Activated CD8-positive, alpha-beta T cell treated with anti-CD3 and anti-CD28 coated beads, Interleukin-2, amount 10 ng/mL, durations not matched to agents 7 days and 5 days (primary cell): Measurements from ENCODE around the gene TTC17. TPM values are rescaled to one million over a fixed set of nuclear protein-coding genes. Genes with fewer than 3 reads are reported as not detected.
"Not testable (repeated sequence)": the region's sequence is repeated elsewhere in the genome, so short reads cannot be mapped to it uniquely, and the experiment has no call there.

Experiments
- ATAC-seq: fragments of 150-1000 bp; cut with Tn5 transposase; one replicate; pipeline ENCODE4 v1.10.0; 2021; ENCODE audit warnings: moderate library complexity
- CTCF ChIA-PET: fragments of 350-600 bp; sonication (Branson Sonifier 250); formaldehyde crosslinking; loops from one replicate; lab custom pipeline; 2021; ENCODE audit warnings: antibody characterized with exemption; lab: Charles Lee
- POLR2A ChIA-PET: fragments of 350-600 bp; sonication (Branson Sonifier 250); formaldehyde crosslinking; loops from one replicate; lab custom pipeline; 2021; ENCODE audit warnings: antibody characterized with exemption; lab: Charles Lee
- DNase-seq: peaks from one replicate; pipeline ENCODE4 v3.0.0-alpha.2; 2020
- H3K27ac Mint-ChIP-seq: one replicate; pipeline ENCODE4 v1.8.0; 2021; ENCODE audit warnings: mild to moderate bottlenecking, mixed read lengths
- H3K27me3 Mint-ChIP-seq: one replicate; pipeline ENCODE4 v1.8.0; 2021; ENCODE audit warnings: low read depth, mixed read lengths
- H3K36me3 Mint-ChIP-seq: one replicate; pipeline ENCODE4 v1.8.0; 2021; ENCODE audit warnings: low read depth, mixed read lengths
- H3K4me1 Mint-ChIP-seq: one replicate; pipeline ENCODE4 v1.8.0; 2021; ENCODE audit warnings: low read depth, mixed read lengths
- H3K4me3 Mint-ChIP-seq: one replicate; pipeline ENCODE4 v1.8.0; 2021; ENCODE audit warnings: mild to moderate bottlenecking, mixed read lengths
- H3K9me3 Mint-ChIP-seq: one replicate; pipeline ENCODE4 v1.8.0; 2022; ENCODE audit warnings: mixed read lengths; ENCODE audit not compliant: insufficient read depth
- total RNA-seq, 2 experiments: library from RNA; stranded (reverse); gene quantifications; one replicate each; pipeline ENCODE4 v1.2.3, GENCODE V29; 2021

The TTC17 gene
- total RNA-seq, 2 experiments from 2014 or later = 56.9 to 60.5 TPM

DNA sequence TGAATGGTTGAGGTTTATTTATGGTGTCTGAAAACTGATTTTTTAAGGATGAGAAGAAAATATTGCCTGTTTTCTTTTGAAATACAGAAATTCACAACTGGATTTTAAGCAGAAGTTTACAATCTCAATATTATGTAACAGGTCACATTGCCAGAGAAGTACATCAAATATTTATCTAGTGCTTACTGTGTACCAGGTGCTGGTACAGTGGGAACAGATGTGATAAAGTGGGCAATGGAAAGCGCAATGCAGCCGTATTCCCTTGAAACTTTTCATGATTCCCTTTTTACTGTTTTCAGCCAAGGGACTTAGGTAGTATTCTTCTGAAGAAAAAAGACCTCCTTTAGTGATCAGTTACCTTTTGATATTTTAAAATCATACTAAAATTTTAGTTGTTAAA, 49.6 kb downstream of the TTC17 start:
- Mint-ChIP-seq H3K27ac (no peak overlapping the region), H3K4me1 (peaks cover 21% of the 10 kb centered on the region), H3K27me3 (no peaks in the 10 kb centered on the region), H3K4me3 (no peak overlapping the region), H3K9me3 (no peaks in the 10 kb centered on the region), H3K36me3 (peaks cover 55% of the 10 kb centered on the region)
- POLR2A ChIA-PET = no interaction called here
- no peak for DNase-seq
- ATAC-seq = no peak
- CTCF ChIA-PET = no interaction called here

DNA sequence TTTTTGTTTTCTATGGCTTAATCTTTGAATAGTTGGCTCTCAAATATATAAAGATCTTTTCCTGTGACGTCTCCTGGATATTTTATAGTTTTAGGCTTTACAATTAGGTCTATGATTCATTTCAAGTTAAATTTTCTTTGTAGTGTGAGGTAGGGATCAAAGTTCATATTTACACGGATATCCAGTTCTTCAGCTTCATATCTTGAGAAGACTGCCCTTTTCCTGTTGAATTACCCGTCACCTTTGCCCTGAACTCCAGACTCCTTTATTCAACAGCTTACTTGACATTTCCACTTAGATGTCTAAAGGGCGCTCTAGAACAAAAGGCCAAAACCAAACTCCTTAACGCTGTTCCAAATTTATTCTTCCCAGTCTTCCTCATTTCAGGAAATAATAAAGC, 51.7 kb downstream of the TTC17 start:
- ATAC-seq (no peak), DNase-seq (no peak)
- Mint-ChIP-seq H3K4me3 (no peak overlapping the region), H3K9me3 (no peaks in the 10 kb centered on the region), H3K27me3 (no peaks in the 10 kb centered on the region), H3K27ac (no peak overlapping the region), H3K36me3 (peaks cover 51% of the 10 kb centered on the region), H3K4me1 (peaks cover 12% of the 10 kb centered on the region)
- ChIA-PET POLR2A (no interaction called here), CTCF (interaction anchor here (2.2 kb wide), 1 partner anchor 99 kb away, joined by 9 read pairs; the partner anchor contains the start of gene API5)

DNA sequence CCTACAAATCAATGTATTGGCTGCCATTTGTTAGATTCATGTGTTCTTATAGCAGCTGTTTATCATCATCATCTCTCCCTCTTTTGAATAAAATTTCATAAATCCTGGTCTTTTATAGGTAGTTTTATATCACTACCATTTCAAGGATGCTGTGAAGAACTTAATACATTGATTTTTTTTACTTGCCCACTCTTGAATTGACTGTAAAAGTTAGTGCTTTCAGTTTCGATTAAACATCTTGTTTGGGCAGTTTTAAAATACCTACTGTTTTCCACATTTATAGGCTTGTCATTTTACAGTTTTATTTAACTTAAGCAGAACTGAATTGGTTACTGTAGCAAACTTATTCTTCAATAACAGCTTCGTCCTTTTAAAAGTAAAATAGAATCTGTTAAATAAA, 59.5 kb downstream of the TTC17 start:
- Mint-ChIP-seq H3K9me3 (no peaks in the 10 kb centered on the region), H3K27me3 (no peaks in the 10 kb centered on the region), H3K36me3 (peaks cover 15% of the 10 kb centered on the region), H3K4me1 (peaks cover 11% of the 10 kb centered on the region), H3K27ac (no peak overlapping the region), H3K4me3 (no peak overlapping the region)
- DNase-seq = no peak
- CTCF ChIA-PET = interaction anchor here (1.1 to 4.0 kb wide), 4 partner anchors 14 to 134 kb away, joined by 3 to 38 read pairs (median 4); partner anchors contain the start of gene API5
- POLR2A ChIA-PET = interaction anchor here (1.8 kb wide), 1 partner anchor 60 kb away, joined by 5 read pairs; the partner anchor contains the start of gene TTC17
- ATAC-seq = no peak

DNA sequence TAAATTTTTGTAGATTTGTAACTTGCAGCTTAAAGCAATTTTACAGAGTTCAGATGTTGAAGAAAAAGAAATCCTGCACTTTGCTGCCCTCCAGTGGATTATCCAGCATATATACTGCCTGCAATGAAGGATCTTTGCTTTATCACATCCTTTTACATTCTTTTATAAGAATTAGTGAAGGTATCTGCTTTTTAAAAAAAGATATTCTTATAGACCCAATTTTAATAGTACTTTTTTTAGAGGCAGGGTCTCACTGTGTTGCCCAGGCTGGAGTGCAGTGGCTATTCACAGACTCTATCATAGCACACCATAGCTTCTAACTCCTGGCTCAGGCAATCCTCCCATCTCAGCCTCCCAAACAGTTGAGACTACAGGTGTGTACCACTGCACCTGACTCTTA, 60.7 kb downstream of the TTC17 start:
- no peak overlapping the region for H3K4me3 Mint-ChIP-seq
- no peaks in the 10 kb centered on the region for H3K9me3 Mint-ChIP-seq
- ChIA-PET CTCF (interaction anchor here (0.6 to 4.0 kb wide), 22 partner anchors 8 to 432 kb away, joined by 3 to 38 read pairs (median 4); partner anchors contain the start of genes API5 and TTC17), POLR2A (interaction anchor here (1.8 kb wide), 1 partner anchor 61 kb away, joined by 5 read pairs; the partner anchor contains the start of gene TTC17)
- no peak overlapping the region for H3K27ac Mint-ChIP-seq
- ATAC-seq (peak; percentile 65), DNase-seq (peak; percentile 70)
- H3K4me1 Mint-ChIP-seq = peaks cover 3% of the 10 kb centered on the region
- peaks cover 9% of the 10 kb centered on the region for H3K36me3 Mint-ChIP-seq
- H3K27me3 Mint-ChIP-seq = no peaks in the 10 kb centered on the region

DNA sequence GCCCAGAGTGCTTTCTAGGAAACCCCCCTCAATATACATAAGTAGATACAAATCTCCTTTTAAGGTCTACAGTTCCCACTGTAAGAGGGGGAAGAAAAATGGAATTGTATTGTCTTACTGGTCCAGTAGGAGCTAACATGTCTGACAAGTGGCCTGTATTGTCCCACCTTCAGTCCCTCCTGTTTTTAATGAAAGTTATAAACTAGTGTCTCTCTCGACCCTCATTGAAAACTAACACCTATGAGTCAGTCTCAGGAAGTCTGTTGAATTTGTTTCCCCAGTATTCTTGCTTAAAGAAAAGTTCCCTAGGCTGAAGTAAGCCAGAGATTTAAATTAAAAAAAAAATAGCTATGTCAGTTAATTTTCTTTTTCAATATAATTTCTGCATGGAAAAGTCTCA, 69.3 kb downstream of the TTC17 start:
- Mint-ChIP-seq H3K36me3 (peaks cover 10% of the 10 kb centered on the region), H3K27ac (no peak overlapping the region), H3K27me3 (no peaks in the 10 kb centered on the region), H3K9me3 (no peaks in the 10 kb centered on the region), H3K4me1 (no peaks in the 10 kb centered on the region), H3K4me3 (no peak overlapping the region)
- no peak for DNase-seq
- POLR2A ChIA-PET = no interaction called here
- CTCF ChIA-PET = interaction anchor here (1.3 to 1.6 kb wide), 3 partner anchors 9 to 116 kb away, joined by 3 to 10 read pairs (median 4); partner anchors contain the start of genes API5 and TTC17
- ATAC-seq = no peak

DNA sequence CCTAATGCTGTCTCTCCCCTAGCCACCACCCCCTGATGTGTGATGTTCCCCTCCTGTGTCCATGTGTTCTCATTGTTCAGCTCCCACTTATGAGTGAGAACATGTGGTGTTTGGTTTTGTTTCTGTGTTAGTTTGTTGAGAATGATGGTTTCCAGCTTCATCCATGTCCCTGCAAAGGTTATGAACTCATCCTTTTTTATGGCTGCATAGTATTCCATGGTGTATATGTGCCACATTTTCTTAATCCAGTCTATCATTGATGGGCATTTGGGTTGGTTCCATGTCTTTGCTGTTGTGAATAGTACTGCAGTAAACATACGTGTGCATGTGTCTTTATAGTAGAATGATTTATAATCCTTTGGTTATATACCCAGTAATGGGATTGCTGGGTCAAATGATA, 72.2 kb downstream of the TTC17 start:
- H3K27ac Mint-ChIP-seq, H3K4me3 Mint-ChIP-seq, H3K9me3 Mint-ChIP-seq, ATAC-seq, POLR2A ChIA-PET, CTCF ChIA-PET, DNase-seq, H3K4me1 Mint-ChIP-seq, H3K27me3 Mint-ChIP-seq: not testable (repeated sequence)
- peaks cover 10% of the 10 kb centered on the region for H3K36me3 Mint-ChIP-seq

DNA sequence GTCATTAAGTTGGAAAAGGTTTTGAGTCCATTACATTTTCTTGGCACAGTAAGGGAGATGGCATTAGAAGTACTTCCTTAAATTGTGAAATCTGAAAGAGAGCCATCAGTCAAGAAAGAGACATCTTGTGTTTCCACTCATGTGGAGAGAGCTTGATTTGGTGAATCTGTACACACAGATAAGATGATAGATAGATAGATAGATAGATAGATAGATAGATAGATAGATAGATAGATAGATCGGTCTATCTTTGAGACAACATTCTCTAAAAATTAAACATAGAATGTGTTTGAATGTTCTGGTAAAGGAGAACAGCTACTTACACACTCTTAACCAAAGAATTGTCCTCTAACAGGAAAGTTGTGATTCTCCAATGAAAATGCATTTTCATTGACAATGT, 76.2 kb downstream of the TTC17 start:
- Mint-ChIP-seq H3K27ac (no peak overlapping the region), H3K9me3 (no peaks in the 10 kb centered on the region), H3K27me3 (no peaks in the 10 kb centered on the region), H3K4me1 (no peaks in the 10 kb centered on the region), H3K36me3 (peaks cover 24% of the 10 kb centered on the region), H3K4me3 (no peak overlapping the region)
- ChIA-PET POLR2A (no interaction called here), CTCF (no interaction called here)
- no peak for ATAC-seq
- DNase-seq = no peak

DNA sequence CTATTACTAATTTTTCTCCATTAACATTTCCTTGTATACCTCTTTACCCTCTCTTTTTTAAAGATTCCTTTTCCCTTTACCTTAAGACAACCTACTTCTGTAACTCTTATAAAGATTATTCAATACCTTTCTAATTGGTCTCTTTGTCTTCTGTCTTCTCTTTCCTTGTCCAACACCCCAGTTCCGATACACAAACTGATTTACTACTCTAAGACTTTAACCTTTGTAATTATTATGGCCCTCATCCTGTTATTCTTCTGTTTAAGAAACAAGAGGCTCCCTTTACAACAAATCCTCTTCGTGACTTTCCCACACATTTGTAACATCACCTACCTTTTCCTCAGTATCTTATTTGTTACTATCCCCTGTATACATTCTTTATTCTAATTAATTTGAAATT, 81.8 kb downstream of the TTC17 start:
- no peaks in the 10 kb centered on the region for H3K27me3 Mint-ChIP-seq
- H3K36me3 Mint-ChIP-seq = peaks cover 43% of the 10 kb centered on the region
- no peak overlapping the region for H3K27ac Mint-ChIP-seq
- H3K9me3 Mint-ChIP-seq = no peaks in the 10 kb centered on the region
- no peak overlapping the region for H3K4me3 Mint-ChIP-seq
- DNase-seq (no peak), ATAC-seq (no peak)
- ChIA-PET CTCF (interaction anchor here (1.4 kb wide), 1 partner anchor 412 kb away, joined by 3 read pairs; no protein-coding TSS in a partner anchor), POLR2A (no interaction called here)
- H3K4me1 Mint-ChIP-seq = no peaks in the 10 kb centered on the region

DNA sequence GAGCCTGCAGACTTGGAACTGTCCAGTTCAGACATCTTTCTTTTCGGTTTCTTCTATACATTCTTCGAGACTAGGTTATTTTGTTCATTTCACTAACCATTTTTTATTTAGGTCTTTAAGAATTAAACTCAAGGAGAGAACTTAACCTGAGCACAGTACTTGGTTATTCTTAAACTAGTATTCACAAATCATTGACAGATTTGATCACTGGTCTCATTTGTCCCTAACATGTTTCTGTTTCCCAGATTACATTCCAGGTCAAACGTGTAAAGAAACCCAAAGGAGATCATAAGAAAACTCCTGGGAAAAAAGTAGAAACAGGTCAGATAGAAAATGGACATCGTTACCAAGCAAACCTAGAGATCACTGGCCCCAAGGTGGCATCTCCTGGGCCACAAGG, 85.1 kb downstream of the TTC17 start:
- no peak for DNase-seq
- H3K27me3 Mint-ChIP-seq = no peaks in the 10 kb centered on the region
- no peak for ATAC-seq
- peaks cover 57% of the 10 kb centered on the region for H3K36me3 Mint-ChIP-seq
- H3K4me1 Mint-ChIP-seq = peaks cover 11% of the 10 kb centered on the region
- POLR2A ChIA-PET = no interaction called here
- no peak overlapping the region for H3K4me3 Mint-ChIP-seq
- no peaks in the 10 kb centered on the region for H3K9me3 Mint-ChIP-seq
- no peak overlapping the region for H3K27ac Mint-ChIP-seq
- CTCF ChIA-PET = no interaction called here

DNA sequence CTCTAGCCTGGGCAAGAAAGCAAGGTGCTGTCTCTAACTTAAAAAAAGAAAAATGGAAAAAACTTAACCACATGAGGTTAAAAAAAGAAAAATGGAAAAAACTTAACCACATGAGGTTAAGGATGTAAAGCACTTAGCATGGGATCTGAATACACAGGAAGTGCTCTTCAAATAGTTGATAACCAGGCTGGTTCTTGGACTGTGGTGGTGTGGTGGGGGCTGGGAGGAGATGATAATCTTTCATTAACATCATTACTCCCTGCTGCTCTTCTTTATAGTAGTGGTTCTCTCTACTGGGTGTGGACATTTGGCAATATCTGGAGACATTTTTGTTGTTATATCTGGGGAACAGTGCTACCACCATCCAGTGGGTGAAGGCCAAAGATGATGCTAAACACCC, 88.4 kb downstream of the TTC17 start:
- DNase-seq (no peak), ATAC-seq (peak; percentile 65)
- POLR2A ChIA-PET = no interaction called here
- peaks cover 11% of the 10 kb centered on the region for H3K4me1 Mint-ChIP-seq
- H3K27me3 Mint-ChIP-seq = no peaks in the 10 kb centered on the region
- CTCF ChIA-PET = no interaction called here
- no peak overlapping the region for H3K4me3 Mint-ChIP-seq
- peak overlapping the region; percentile 47 for H3K27ac Mint-ChIP-seq
- peaks cover 67% of the 10 kb centered on the region for H3K36me3 Mint-ChIP-seq
- H3K9me3 Mint-ChIP-seq = no peaks in the 10 kb centered on the region

DNA sequence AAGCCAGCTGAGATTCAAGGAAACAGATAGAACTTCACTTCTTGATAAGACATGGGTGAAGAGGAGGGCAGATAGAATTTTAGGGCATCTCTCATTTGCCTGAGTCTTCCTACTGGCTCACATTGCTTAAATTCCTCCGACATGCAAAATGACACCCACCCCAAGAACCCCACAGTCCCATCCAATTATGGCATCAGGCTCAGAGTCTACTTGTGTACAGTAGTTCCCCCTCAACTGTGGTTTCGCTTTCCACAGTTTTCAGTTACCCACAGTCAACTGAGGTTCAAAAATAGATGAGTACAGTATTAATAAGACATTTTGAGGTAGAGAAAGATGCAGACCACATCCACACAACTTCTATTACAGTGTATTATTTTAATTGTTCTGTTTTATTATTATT, 99.8 kb downstream of the TTC17 start:
- H3K9me3 Mint-ChIP-seq = peaks cover 6% of the 10 kb centered on the region
- DNase-seq (no peak), ATAC-seq (no peak)
- no peaks in the 10 kb centered on the region for H3K27me3 Mint-ChIP-seq
- CTCF ChIA-PET = no interaction called here
- H3K4me1 Mint-ChIP-seq = no peaks in the 10 kb centered on the region
- H3K4me3 Mint-ChIP-seq = no peak overlapping the region
- H3K27ac Mint-ChIP-seq = peak overlapping the region; percentile 0
- POLR2A ChIA-PET = interaction anchor here (0.7 kb wide), 1 partner anchor 379 kb away, joined by 3 read pairs; no protein-coding TSS in a partner anchor
- H3K36me3 Mint-ChIP-seq = peaks cover 71% of the 10 kb centered on the region

DNA sequence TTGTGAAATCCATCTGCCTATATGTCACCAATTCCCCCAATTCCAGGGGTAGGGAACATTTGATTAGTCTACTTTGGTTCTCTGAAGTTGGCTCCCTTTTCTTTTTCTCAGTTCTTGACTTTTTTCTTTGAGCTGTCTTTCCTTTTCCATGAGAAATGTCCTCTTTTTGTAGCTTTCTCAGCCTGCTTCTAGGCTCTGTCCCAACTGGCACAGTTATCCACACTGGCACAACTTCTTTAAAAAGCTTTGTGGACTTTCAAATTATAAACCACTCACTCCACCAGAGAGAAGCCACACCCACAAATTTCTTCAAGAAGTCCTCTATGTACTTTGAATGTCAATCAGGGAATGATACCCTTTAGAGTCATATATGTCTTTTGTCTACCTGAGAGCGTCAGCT, 100.5 kb downstream of the TTC17 start:
- peaks cover 71% of the 10 kb centered on the region for H3K36me3 Mint-ChIP-seq
- no peak for ATAC-seq
- CTCF ChIA-PET = no interaction called here

More for the DNA sequence above, 100.5 kb downstream of the TTC17 start:
- Mint-ChIP-seq H3K4me3 (no peak overlapping the region), H3K27ac (no peak overlapping the region), H3K9me3 (peaks cover 6% of the 10 kb centered on the region), H3K27me3 (no peaks in the 10 kb centered on the region), H3K4me1 (no peaks in the 10 kb centered on the region)
- POLR2A ChIA-PET = interaction anchor here (0.6 kb wide), 1 partner anchor 9 kb away, joined by 3 read pairs; no protein-coding TSS in a partner anchor
- no peak for DNase-seq
